H9 (cell line): ENCODE results near the gene CDH23. TPM values are rescaled to one million over a fixed set of nuclear protein-coding genes. Genes with fewer than 3 reads are reported as not detected.

Experiments
- DNase-seq: peaks from one replicate; pipeline ENCODE4 v3.0.0-alpha.2; 2017
- H2AFZ ChIP-seq: one replicate; pipeline ENCODE4 v1.6.1; 2013; ENCODE audit warnings: mild to moderate bottlenecking, low read length, control low read depth, moderate library complexity
- H2AK5ac ChIP-seq: 2 replicates; pipeline ENCODE4 v1.6.1; 2013; ENCODE audit warnings: low read length, control low read depth, mixed read lengths; ENCODE audit not compliant: insufficient read length
- H2BK120ac ChIP-seq: one replicate; pipeline ENCODE4 v1.6.1; 2013; ENCODE audit warnings: low read depth, mild to moderate bottlenecking, low read length, control low read depth, inconsistent platforms; ENCODE audit not compliant: poor library complexity, severe bottlenecking
- H2BK12ac ChIP-seq: 2 replicates; pipeline ENCODE4 v1.6.1; 2013; ENCODE audit warnings: low read length, control low read depth, mixed read lengths, low read depth; ENCODE audit not compliant: insufficient read length
- H2BK15ac ChIP-seq: 2 replicates; pipeline ENCODE4 v1.6.1; 2013; ENCODE audit warnings: low read depth, low read length, control low read depth
- H2BK20ac ChIP-seq: one replicate; pipeline ENCODE4 v1.6.1; 2013; ENCODE audit warnings: low read depth, mild to moderate bottlenecking, low read length, control low read depth, inconsistent platforms; ENCODE audit not compliant: poor library complexity, severe bottlenecking
- H2BK5ac ChIP-seq: 2 replicates; pipeline ENCODE4 v1.6.1; 2013; ENCODE audit warnings: low read length, control low read depth, mixed read lengths; ENCODE audit not compliant: insufficient read length
- H3K14ac ChIP-seq: 2 replicates; pipeline ENCODE4 v1.6.1; 2013; ENCODE audit warnings: low read length, control low read depth; ENCODE audit not compliant: insufficient read depth
- H3K18ac ChIP-seq: 2 replicates; pipeline ENCODE4 v1.6.1; 2013; ENCODE audit warnings: low read depth, mild to moderate bottlenecking, mixed read lengths, low read length, control low read depth; ENCODE audit not compliant: insufficient read length
- H3K23ac ChIP-seq: 2 replicates; pipeline ENCODE4 v1.6.1; 2013; ENCODE audit warnings: low read length, control low read depth, mixed read lengths, low read depth; ENCODE audit not compliant: insufficient read length
- H3K23me2 ChIP-seq: 2 replicates; pipeline ENCODE4 v1.6.1; 2013; ENCODE audit warnings: low read depth, mild to moderate bottlenecking, mixed read lengths, low read length, control low read depth; ENCODE audit not compliant: insufficient read length, poor library complexity, severe bottlenecking
- H3K27ac ChIP-seq: 2 replicates; pipeline ENCODE4 v1.5.1; 2013; ENCODE audit warnings: low read length, control low read depth, mixed read lengths, low read depth; ENCODE audit not compliant: insufficient read length
- H3K27me3 ChIP-seq: 2 replicates; pipeline ENCODE4 v1.6.1; 2013; ENCODE audit warnings: low read length, control low read depth, inconsistent platforms; ENCODE audit not compliant: insufficient read depth
- H3K4ac ChIP-seq: 2 replicates; pipeline ENCODE4 v1.6.1; 2013; ENCODE audit warnings: low read depth, mild to moderate bottlenecking, control low read depth, inconsistent platforms, low read length, moderate library complexity
- H3K4me1 ChIP-seq: 2 replicates; pipeline ENCODE4 v1.6.1; 2013; ENCODE audit warnings: low read length, control low read depth, inconsistent platforms; ENCODE audit not compliant: insufficient read depth
- H3K4me2 ChIP-seq: 2 replicates; pipeline ENCODE4 v1.6.1; 2013; ENCODE audit warnings: low read length, control low read depth, mixed read lengths; ENCODE audit not compliant: insufficient read length, insufficient read depth
- H3K56ac ChIP-seq: 2 replicates; pipeline ENCODE4 v1.6.1; 2013; ENCODE audit warnings: low read depth, mild to moderate bottlenecking, mixed read lengths, low read length, control low read depth; ENCODE audit not compliant: insufficient read length
- H3K79me1 ChIP-seq: 2 replicates; pipeline ENCODE4 v1.6.1; 2013; ENCODE audit warnings: low read depth, mild to moderate bottlenecking, moderate library complexity, low read length, control low read depth, inconsistent platforms; ENCODE audit not compliant: insufficient read depth, poor library complexity, severe bottlenecking
- H3K79me2 ChIP-seq: 2 replicates; pipeline ENCODE4 v1.6.1; 2013; ENCODE audit warnings: low read length, control low read depth, inconsistent platforms; ENCODE audit not compliant: insufficient read depth
- H3K9ac ChIP-seq: 2 replicates; pipeline ENCODE4 v1.6.1; 2013; ENCODE audit warnings: low read length, control low read depth, mixed read lengths; ENCODE audit not compliant: insufficient read length; ENCODE audit errors: extremely low read depth
- H3K9me3 ChIP-seq: one replicate; pipeline ENCODE4 v1.6.1; 2013; ENCODE audit warnings: low read depth, low read length, inconsistent platforms; ENCODE audit not compliant: control insufficient read depth
- H3T11ph ChIP-seq: one replicate; pipeline ENCODE4 v1.6.1; 2013; ENCODE audit warnings: mild to moderate bottlenecking, low read length, control low read depth, inconsistent platforms
- H4K20me1 ChIP-seq: one replicate; pipeline ENCODE4 v1.6.1; 2013; ENCODE audit not compliant: control insufficient read depth, insufficient read length, insufficient read depth
- H4K5ac ChIP-seq: 2 replicates; pipeline ENCODE4 v1.6.1; 2013; ENCODE audit warnings: low read depth, mild to moderate bottlenecking, mixed read lengths, low read length, control low read depth; ENCODE audit not compliant: insufficient read length
- H4K8ac ChIP-seq: replicated peaks from 2 replicates; pipeline ENCODE4 v1.6.1; 2013; ENCODE audit warnings: low read length, control low read depth, mixed read lengths, low read depth; ENCODE audit not compliant: insufficient read length
- H4K91ac ChIP-seq: 2 replicates; pipeline ENCODE4 v1.6.1; 2013; ENCODE audit warnings: low read depth, mild to moderate bottlenecking, moderate library complexity, mixed read lengths, low read length, control low read depth; ENCODE audit not compliant: insufficient read length
- H3K27ac Mint-ChIP-seq, 3 experiments: 2 replicates in 2 of 3; 3 replicates in 1 of 3; pipeline ENCODE4 v1.8.0; 2020 to 2021; ENCODE audit warnings: mixed read lengths in 3 of 3, mild to moderate bottlenecking in 1 of 3, moderate library complexity in 1 of 3
- H3K27me3 Mint-ChIP-seq: 2 replicates; pipeline ENCODE4 v1.8.0; 2021; ENCODE audit warnings: low read depth, mild to moderate bottlenecking, moderate library complexity, mixed read lengths
- H3K36me3 Mint-ChIP-seq, 3 experiments: 2 replicates in 2 of 3; 3 replicates in 1 of 3; pipeline ENCODE4 v1.8.0; 2020 to 2021; ENCODE audit warnings: low read depth in 3 of 3, mixed read lengths in 3 of 3; ENCODE audit not compliant: insufficient read depth in 1 of 3
- H3K4me1 Mint-ChIP-seq, 2 experiments: 2 replicates each; pipeline ENCODE4 v1.8.0; 2020; ENCODE audit warnings: mixed read lengths in 2 of 2
- H3K4me3 Mint-ChIP-seq, 2 experiments: 2 replicates in 1 of 2; 3 replicates in 1 of 2; pipeline ENCODE4 v1.8.0; 2020 to 2021; ENCODE audit warnings: mild to moderate bottlenecking in 2 of 2, mixed read lengths in 2 of 2, moderate library complexity in 1 of 2
- H3K9me3 Mint-ChIP-seq, 2 experiments: 2 replicates in 1 of 2; 3 replicates in 1 of 2; pipeline ENCODE4 v1.8.0; 2020; ENCODE audit warnings: mild to moderate bottlenecking in 2 of 2, mixed read lengths in 2 of 2, moderate library complexity in 1 of 2
- WGBS: extraction: QIAGEN DNeasy Blood & Tissue Kit; methylation state at CpG from one replicate; pipeline ENCODE4 v1.1.7; 2013; ENCODE audit warnings: missing lambda C conversion rate, low lambda C conversion rate, mixed read lengths; ENCODE audit not compliant: insufficient read length; ENCODE audit errors: extremely low coverage; 5-methylcytosine and 5-hydroxymethylcytosine counted together
- total RNA-seq: library from RNA; stranded (reverse); gene quantifications from 2 replicates; pipeline ENCODE4 v1.2.1, GENCODE V29; 2021
- TF ChIP-seq, protein P1 (sequence below): fragments of 200-600 bp; sonication (generic); conservative IDR thresholded peaks from 3 replicates; pipeline ENCODE4 v1.8.0; 2021; ENCODE audit warnings: antibody characterized with exemption, mild to moderate bottlenecking

CDH23 gene
- total RNA-seq, 1 experiment from 2014 or later = 2.1 TPM

DNA sequence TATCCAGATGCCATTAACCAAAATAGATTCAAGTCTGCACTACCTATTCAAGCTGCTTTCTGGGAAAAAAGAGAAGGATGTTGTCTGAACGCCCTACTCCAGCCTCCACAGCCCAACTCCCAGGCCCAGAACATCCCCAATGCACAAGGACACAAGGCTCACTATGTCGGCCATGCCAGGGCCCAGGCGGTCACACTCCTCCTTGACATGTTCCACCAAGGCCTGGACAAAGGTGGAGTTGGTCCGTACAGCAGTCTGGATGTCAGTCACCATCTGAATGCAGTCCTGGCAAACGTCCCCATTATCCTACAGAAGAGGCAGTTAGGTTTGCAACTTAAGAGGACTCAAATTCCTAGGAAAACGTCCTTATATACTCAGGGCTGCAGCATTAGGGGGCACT is 431.1 kb downstream of the CDH23 start:
- H4K91ac ChIP-seq = no peak overlapping the region
- H3K23me2 ChIP-seq = no peaks in the 10 kb centered on the region
- H3K79me2 ChIP-seq = 0 out of 2 replicates have a peak, but pooled peaks cover 1% of the 10 kb centered on the region
- no peak overlapping the region for H2AFZ ChIP-seq
- H3K18ac ChIP-seq = no peak overlapping the region
- no peak overlapping the region for H2BK15ac ChIP-seq
- no peaks in the 10 kb centered on the region for H3K4me1 Mint-ChIP-seq
- H3K9ac ChIP-seq = no peak overlapping the region
- H3K4me3 Mint-ChIP-seq = no peak overlapping the region
- H2BK5ac ChIP-seq = no peak overlapping the region
- H3K4me1 ChIP-seq = peaks cover 5% of the 10 kb centered on the region; the same call in 1 of the 2 replicates
- H4K8ac ChIP-seq = no peak overlapping the region
- no CpG with 5 or more reads among the region's 6 CpGs for WGBS
- no peaks in the 10 kb centered on the region for H3K27me3 Mint-ChIP-seq
- no peak overlapping the region for H3K14ac ChIP-seq
- TF ChIP-seq, protein P1, sequence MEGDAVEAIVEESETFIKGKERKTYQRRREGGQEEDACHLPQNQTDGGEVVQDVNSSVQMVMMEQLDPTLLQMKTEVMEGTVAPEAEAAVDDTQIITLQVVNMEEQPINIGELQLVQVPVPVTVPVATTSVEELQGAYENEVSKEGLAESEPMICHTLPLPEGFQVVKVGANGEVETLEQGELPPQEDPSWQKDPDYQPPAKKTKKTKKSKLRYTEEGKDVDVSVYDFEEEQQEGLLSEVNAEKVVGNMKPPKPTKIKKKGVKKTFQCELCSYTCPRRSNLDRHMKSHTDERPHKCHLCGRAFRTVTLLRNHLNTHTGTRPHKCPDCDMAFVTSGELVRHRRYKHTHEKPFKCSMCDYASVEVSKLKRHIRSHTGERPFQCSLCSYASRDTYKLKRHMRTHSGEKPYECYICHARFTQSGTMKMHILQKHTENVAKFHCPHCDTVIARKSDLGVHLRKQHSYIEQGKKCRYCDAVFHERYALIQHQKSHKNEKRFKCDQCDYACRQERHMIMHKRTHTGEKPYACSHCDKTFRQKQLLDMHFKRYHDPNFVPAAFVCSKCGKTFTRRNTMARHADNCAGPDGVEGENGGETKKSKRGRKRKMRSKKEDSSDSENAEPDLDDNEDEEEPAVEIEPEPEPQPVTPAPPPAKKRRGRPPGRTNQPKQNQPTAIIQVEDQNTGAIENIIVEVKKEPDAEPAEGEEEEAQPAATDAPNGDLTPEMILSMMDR = no peak
- no peaks in the 10 kb centered on the region for H3K79me1 ChIP-seq
- no peak overlapping the region for H3K4me2 ChIP-seq
- H3K27me3 ChIP-seq = no peaks in the 10 kb centered on the region
- no peak overlapping the region for H2AK5ac ChIP-seq
- H2BK12ac ChIP-seq = no peak overlapping the region
- H2BK20ac ChIP-seq = no peak overlapping the region
- no peak overlapping the region for H3K27ac ChIP-seq
- no peaks in the 10 kb centered on the region for H3K9me3 ChIP-seq
- no peak overlapping the region for H3K4ac ChIP-seq
- H4K5ac ChIP-seq = no peak overlapping the region
- H3K9me3 Mint-ChIP-seq = no peaks in the 10 kb centered on the region
- H3T11ph ChIP-seq = no peak overlapping the region
- no peak for DNase-seq
- H3K56ac ChIP-seq = no peak overlapping the region
- no peak overlapping the region for H2BK120ac ChIP-seq
- peak overlapping the region in 1 of 3 experiments; percentile 73; a peak in 3 of 7 replicates for H3K27ac Mint-ChIP-seq
- peaks cover 45 to 81% (median 80%) of the 10 kb centered on the region in 3 experiments for H3K36me3 Mint-ChIP-seq
- H3K23ac ChIP-seq = no peak overlapping the region
- no peaks in the 10 kb centered on the region for H4K20me1 ChIP-seq
